HL-60/S4 treated with phorbol 12-myristate 13-acetate at 8.2 ng/mL for 4 days and 3 days (cell line): ENCODE measurements around the gene RUNX1.

ENCODE experiments used
- in situ Hi-C: fragments of 300-500 bp; cut with MboI; formaldehyde crosslinking; loops from 2 replicates; pipeline ENCODE4 v1.15.0; 2022; ENCODE audit warnings: low sequenced_read_pairs

Gene RUNX1

DNA sequence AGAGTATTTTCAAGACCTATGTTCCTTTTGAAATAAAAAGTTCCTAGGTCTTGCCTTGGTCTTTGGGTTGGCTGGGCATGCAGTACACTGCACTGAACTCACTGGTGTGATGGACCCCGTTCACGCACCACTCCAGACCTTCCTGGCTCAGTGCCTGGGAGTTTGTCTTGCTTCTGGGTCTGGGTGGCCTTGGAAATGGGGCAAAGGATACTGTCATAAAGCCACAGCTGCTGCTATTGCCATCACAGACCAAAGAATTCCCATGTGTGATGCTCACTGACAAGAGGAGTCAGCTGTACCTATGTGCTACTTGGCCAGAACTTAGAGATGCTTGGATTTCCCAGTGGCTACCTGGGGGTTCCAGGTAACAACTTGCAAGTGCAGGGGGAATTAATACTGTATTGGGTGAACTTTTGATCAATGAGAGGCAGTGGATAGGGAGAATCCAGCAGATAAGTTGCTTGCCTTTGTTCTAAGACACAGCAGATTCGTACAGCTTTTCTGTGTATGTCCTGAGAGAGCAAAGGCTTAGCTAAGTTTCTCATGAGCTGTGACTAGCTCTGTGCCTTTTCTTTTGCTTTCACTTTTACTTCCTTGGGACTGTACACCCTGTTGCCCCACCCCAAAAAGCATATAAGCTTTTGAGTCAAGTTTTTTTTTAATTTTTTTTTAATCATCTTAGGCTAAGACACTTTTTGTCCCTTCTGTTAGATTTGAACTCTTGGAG, 115.3 kb downstream of the RUNX1 start:
- in situ Hi-C loops, result no loop called here

- in situ Hi-C loops, result no loop called here
These were observed 116.9 kb downstream of the RUNX1 start for GRCh38 chr21:34932233-34932632.

DNA sequence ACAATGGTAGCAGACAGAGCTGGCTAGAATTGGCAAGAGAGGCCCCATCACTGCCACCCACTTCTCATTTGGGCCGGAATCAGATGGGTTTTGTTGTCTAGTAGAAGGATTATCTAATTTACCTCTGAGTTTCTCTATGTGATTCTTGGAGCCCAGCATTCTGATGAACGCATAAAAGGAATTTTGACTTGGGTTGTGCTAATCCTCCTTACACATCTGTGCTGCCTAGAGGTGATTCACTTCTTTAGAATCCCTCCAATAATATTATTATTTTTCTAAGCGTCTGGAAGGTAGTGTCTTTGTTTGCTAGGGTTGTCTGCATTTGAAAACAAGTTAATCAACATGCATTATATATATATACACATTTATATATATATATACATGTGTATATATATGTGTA, 118.1 kb downstream of the RUNX1 start:
- in situ Hi-C loops, result no loop called here

DNA sequence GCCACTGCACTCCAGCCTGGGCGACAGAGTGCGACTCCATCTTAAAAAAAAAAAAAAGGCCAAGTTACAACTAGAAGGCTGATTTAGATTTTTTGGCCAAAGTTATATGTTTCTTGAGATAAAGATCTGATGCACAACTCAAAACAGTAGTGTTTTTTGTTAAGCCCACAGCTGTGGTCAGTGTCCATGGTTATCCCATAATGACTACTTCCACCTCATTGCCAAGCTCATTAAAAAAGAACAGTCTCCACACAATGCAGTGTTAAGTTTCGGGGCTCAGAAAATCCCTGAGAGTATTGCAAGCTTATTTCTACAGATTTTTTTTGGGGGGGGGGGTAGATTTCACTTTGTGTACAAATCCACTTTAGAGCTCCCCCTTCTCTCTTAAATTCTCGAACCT, 120.5 kb downstream of the RUNX1 start:
- in situ Hi-C loops, result no loop called here

DNA sequence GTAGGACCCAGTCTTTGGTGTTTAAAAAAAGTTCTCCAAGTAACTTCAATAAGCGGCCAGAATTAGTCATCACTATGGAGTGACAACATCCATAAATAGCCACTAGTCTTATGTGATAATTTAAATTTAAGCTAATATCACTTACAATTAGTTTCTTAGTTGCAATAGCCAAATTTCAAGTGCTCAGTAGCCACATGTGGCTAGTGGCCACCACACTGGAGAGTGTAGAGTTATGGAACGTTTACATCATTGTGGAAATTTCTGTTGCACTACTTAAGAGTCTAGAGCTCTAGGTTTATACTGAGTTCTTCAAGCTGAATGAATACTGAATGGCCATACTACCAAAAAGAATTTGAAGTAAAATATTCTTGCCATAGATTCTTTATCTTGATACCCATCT, 121.1 kb downstream of the RUNX1 start:
- in situ Hi-C loops, result no loop called here

DNA sequence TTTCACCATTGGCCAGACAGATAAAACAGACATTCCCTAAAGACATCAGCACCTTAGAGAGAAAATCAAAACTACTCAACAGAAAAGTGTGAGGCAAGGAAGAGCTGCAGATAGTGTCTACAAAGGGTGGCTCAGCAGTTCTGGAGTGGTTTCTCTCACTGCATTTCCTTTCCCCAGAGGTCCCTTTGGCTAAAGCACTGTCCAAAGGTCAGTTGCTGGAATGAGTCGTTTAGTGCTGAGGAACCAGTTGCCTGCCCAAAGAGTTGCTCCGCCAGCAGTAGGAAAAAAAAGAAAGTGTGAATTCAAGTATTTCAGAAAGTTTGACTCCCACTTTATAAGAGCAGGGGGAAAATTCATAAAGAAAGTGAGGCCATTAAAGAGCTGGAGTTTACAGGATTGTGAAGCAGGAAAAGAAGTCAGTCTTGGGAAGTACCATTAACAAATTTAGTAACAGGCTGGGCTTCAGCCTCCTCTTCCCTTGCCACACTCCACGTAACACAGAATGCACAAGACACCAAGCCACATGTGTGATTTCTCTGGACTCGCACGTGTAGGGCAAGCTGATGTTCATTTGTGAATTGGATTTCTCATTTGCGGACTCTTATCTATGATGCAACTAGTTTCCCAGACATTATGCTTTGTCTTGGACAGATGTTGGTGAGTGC, 122.2 kb downstream of the RUNX1 start:
- in situ Hi-C loops, result no loop called here

- in situ Hi-C loops, result no loop called here
These were observed 123.5 kb downstream of the RUNX1 start for GRCh38 chr21:34925597-34925996.

DNA sequence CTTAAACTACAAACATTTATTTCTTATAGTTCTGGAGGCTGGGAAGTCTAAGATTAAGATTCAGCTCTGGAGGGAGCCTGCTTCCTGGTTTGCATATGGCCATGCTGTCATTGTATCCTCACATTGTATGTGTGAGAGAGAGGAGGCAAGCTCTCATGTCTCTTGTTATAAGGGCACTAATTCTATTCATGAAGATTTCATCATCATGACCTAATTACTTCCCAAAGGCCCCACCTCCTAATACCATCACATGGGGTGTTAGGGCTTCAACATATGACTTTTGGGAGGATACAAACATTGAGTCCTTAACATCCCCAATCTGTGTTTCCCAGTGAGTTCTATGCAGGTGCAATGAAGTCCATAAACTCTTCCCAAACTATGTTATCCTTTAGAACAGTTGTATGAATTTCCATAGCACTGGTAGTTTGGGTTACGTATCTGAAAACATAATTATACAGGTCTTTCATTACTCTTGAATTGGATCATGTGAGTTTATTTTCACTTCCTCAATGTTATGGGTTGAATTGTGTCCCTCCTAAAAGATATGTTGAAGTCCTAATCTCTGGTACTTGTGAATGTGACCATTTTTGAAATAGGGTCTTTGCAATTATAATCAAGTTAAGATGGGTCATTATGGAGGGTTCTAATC, 124.2 kb downstream of the RUNX1 start:
- in situ Hi-C loops, result no loop called here

DNA sequence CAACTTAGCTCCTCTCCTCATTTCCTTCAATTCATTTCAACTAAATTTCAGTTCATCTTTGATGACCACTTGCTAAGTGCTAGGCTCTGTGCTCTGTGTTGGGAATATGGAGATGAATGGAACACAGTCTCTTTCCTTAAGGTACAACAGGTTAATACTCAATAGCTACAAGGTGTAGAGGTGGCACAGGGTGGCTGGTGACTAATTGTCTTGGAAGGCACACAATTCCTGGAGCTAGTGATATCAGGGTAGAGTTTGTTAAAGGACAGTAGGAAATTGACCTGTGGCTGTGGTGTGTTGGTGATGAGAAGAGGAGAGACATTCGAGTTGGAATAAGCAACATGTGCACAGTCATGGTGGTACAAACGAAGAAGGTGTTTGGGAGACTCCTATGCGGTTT, 124.9 kb downstream of the RUNX1 start:
- in situ Hi-C loops, result no loop called here

DNA sequence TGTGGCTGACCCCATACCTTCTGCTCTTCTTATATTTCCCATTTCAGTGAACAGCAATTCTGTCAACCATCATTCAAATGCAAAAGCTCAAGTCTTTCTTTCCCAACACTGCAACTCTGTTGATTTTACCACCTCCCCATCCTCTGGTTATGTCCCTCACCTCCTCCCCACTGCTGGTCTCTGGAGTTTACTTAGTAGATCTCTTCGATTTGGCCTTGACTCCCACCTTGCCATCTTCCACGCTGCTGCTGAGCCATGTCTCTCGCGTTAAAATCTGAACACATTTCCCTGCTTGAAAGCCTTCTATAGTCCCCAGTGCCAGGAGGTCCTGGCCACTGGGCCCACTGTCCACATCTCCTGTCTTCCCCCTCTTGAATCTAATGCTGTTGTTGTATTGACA, 125.5 kb downstream of the RUNX1 start:
- in situ Hi-C loops, result no loop called here

DNA sequence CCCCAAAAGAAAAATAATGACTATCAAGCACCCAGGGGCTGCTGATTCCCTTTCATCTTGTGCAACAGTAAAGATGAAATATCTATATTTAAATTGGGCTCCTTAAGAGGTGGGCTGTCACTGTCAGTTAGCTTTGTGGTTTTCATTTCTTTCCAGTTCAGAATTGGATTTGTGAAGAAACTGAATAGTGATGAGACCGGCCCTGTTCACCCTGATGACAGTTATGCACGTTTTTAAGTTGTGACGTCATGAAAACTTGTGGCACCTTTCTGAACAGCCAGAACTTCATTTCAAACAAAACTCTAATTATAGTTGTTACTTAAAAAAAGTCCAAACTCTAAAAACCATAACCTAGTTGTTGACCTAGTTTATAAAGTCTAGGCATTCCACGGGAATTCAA, 125.9 kb downstream of the RUNX1 start:
- in situ Hi-C loops, result no loop called here

GRCh38 chr21:34922479-34922878, 126.6 kb downstream of the RUNX1 start:
- in situ Hi-C loops, result no loop called here

DNA sequence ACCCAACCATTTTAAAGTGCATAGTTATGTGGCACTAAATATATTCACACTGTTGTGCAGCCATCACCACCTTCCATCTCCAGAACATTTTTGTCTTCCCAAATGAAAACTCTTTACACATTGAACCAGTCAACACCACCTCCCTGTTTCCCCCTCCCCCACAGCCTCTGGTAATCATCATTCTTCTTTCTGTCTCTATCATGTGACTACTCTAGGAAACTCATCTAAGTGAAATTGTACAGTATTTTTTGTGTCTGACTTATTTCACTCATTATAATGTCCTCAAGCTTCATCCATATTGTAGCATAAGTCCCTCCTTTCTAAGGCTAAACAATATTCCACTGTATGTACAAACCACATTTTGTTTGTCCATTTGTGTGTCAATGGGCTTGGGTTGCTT, 128.0 kb downstream of the RUNX1 start:
- in situ Hi-C loops, result no loop called here

- in situ Hi-C loops, result no loop called here
These were observed 129.7 kb downstream of the RUNX1 start for GRCh38 chr21:34919406-34919805.

DNA sequence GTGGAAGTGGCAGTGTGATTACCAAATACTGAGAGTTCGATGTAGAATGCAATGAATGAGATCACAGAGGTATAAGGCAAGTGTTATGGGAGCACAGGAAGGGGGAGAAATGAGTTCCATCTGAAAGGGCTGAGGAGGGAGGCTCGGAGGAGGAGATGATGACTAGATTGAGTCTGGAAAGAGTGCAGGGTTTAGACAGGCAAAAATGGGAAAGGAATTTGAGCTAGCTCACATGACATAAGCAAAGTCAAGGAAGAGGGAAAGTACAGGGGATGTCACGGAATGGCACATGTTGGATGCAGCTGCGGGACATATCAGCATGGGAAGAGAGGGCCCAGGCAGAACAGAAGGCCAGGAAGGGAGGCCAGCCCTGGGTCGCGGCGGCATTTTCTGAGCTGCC, 132.7 kb downstream of the RUNX1 start:
- in situ Hi-C loops, result no loop called here

- in situ Hi-C loops, result no loop called here
These were observed 133.7 kb downstream of the RUNX1 start for GRCh38 chr21:34915364-34915841.

- in situ Hi-C loops, result no loop called here
These were observed 134.9 kb downstream of the RUNX1 start for GRCh38 chr21:34914239-34914638.

DNA sequence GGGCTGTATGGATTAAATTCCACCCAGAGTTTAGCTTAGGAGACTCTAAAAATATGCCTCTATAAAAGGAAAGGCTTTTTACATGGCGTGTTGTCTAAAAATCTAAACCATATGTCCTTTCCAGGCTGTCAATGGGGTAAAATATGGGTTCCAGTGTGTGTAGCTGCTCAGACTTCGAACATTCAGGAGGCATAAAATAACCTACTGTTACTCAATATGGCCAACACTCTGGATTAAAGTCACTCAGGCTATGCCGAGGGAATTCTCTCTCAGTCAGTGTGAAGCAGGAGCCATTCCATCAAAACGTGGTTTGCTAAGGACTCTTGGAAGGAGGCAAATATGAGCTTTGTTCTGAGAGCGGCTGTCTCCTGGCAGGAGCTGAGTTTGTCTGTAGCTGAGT, 135.3 kb downstream of the RUNX1 start:
- in situ Hi-C loops, result no loop called here

- in situ Hi-C loops, result no loop called here
These were observed 136.8 kb downstream of the RUNX1 start for GRCh38 chr21:34912022-34912945.

GRCh38 chr21:34911360-34911759, 137.7 kb downstream of the RUNX1 start:
- in situ Hi-C loops, result no loop called here

GRCh38 chr21:34910396-34910795, 138.7 kb downstream of the RUNX1 start:
- in situ Hi-C loops, result no loop called here
